SH-SY5Y (cell line): ENCODE data around the gene RFTN1.
A peak's percentile ranks its signal among the peaks of the same experiment; 100 is the strongest.

Source experiments
- GATA2 ChIP-seq: IDR thresholded peaks from 2 replicates; pipeline ENCODE4 v1.6.1; 2011; ENCODE audit warnings: mild to moderate bottlenecking, low read depth, low read length
- GATA3 ChIP-seq: IDR thresholded peaks from 2 replicates; pipeline ENCODE4 v1.6.1; 2011; ENCODE audit warnings: low read depth, mild to moderate bottlenecking, low read length, moderate library complexity

Gene RFTN1

DNA sequence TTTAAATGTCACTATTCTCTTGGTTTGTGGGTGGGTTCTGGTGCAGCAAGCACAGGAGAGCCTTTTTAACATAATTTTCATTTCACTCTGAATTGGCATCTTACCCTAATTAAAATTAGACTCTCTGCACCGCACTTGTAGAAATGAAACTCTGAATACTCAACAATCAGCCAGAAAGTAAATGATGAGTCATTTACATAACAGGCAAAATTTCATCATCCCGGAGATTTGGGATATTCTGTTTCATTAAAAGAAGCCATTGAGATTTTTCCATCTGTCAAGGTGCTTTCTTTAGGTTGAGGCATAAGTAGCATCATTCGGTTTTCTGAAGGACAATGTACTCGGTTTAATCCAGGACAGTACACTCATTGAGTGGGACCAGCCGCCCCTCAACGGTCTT, 111.0 kb downstream of the RFTN1 start:
- TF ChIP-seq GATA3 (no peak), GATA2 (no peak)

GRCh38 chr3:16401273-16401672, 112.2 kb downstream of the RFTN1 start:
- TF ChIP-seq GATA3: no peak
- TF ChIP-seq GATA2: no peak

- no peak for TF ChIP-seq GATA3
- TF ChIP-seq GATA2: no peak
Observed at GRCh38 chr3:16400106-16400931, 113.2 kb downstream of the RFTN1 start.

DNA sequence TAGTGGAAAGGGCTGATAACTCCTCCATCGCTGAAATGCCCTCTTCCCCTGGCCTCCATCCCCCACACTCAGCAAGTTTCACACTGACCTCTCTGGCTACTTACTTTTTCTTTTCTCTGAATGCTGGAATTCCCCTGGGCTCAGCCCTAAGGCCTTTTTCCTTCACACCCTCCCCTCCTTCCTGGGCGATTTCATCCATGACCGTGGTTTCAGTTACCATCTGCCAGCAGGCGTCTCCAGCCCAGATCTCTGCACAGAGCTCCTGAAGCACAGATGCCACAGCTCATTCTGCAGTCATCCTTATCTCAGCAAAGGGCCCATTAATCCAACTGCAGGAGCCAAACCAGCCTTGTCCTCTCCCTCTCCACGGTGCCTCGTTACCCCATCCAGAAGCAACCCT, 114.0 kb downstream of the RFTN1 start:
- TF ChIP-seq GATA3 (no peak), GATA2 (peak; percentile 33; the same call in 1 of the 2 replicates)

DNA sequence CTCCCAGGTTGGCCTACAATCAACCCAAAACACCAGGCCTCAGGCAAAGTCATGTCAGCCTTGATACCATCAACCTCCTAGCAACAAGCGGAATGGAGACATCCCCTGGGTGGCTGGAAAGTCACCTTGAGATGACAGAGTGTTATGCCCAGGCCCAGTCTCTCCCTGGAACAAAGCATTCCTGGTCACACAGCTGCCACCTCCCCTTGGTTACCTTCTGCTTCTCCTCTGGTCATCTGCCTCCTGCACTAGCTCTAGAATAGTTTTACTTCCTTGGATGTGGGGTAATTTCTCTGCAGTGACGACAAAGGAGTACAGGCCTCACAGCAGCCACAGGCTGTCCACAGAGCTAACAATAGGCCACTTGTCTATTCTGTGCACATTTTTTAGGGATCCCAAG, 114.9 kb downstream of the RFTN1 start:
- TF ChIP-seq GATA2 (no peak), GATA3 (no peak)

DNA sequence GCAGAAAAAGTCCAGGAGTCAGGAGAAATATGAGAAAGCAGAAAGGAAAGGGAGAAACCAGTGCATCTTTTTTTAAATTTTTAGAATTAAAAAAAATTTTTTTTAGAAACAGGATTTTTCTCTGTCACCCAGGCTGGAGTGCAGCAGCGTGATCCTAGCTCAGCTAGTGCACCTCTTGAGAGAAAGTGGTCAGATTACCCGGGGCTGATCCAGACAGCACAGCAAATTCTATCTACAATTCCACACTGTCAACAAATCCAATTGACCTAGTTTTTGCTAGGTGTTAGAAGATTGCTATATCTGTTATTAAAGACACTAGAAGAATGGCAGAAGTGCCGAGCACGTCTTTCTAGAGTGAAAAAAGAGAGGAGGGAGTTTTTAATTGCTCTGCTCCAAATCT, 117.3 kb downstream of the RFTN1 start:
- no peak for TF ChIP-seq GATA2
- TF ChIP-seq GATA3: no peak

- no peak for TF ChIP-seq GATA3
- TF ChIP-seq GATA2: no peak
Observed at GRCh38 chr3:16395212-16395611, 118.3 kb downstream of the RFTN1 start.

- TF ChIP-seq GATA3 (no peak), GATA2 (no peak)
Observed at GRCh38 chr3:16394639-16395038, 118.9 kb downstream of the RFTN1 start.

GRCh38 chr3:16392717-16393116, 120.8 kb downstream of the RFTN1 start:
- TF ChIP-seq GATA3 (no peak), GATA2 (no peak; the same call in 1 of the 2 replicates)

GRCh38 chr3:16392065-16392464, 121.4 kb downstream of the RFTN1 start:
- TF ChIP-seq GATA3 (no peak), GATA2 (no peak)

DNA sequence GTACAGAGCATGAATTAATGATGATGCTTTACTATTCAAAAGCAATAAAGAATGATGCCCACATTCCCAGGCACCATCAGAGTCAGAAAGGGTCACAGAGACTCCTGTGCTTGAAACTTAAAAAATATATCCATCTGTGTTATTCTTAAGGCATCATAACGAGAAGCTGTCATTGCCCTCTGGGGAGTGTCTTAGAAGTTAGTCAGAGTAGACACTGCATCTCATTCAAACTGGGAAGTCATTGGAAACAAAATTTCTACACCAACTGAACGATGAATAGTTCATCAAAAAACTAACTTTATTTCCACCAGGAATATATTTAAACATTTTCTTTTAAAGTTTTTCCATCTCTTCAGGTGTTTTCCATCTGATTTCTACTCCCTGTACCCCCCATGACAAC, 122.9 kb downstream of the RFTN1 start:
- no peak for TF ChIP-seq GATA3
- no peak for TF ChIP-seq GATA2

DNA sequence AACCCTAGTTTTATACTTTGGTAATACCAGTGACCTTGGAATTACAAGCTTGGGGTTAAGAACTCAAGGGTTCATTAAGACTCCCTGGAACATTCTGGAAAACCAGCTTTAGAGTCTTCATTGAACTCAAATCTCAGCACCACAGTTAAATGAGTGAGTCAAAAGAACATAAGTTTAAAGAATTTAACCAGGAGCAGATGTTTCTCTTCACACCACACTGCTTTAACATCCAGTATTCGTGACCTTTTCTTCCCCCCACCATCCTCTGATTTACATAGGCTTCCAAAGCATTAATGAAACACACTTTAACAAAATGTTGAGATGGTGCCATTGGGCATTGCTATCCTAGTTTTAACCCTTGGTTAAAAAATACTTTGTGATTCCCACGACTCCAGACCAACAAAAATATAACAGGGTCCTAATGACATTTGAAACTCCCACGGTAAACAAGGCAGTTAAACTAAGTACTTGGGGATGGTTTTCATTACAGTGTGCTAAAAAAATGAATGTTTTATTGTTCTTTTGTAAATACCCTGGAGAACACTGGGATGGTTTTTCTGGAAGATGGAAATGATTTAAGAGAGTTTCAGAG, 124.6 kb downstream of the RFTN1 start:
- TF ChIP-seq GATA3 (no peak), GATA2 (no peak)

GRCh38 chr3:16386561-16386960, 126.9 kb downstream of the RFTN1 start:
- TF ChIP-seq GATA2 (no peak), GATA3 (no peak)

- TF ChIP-seq GATA3: no peak
- TF ChIP-seq GATA2: no peak
Observed at GRCh38 chr3:16385151-16385550, 128.3 kb downstream of the RFTN1 start.

DNA sequence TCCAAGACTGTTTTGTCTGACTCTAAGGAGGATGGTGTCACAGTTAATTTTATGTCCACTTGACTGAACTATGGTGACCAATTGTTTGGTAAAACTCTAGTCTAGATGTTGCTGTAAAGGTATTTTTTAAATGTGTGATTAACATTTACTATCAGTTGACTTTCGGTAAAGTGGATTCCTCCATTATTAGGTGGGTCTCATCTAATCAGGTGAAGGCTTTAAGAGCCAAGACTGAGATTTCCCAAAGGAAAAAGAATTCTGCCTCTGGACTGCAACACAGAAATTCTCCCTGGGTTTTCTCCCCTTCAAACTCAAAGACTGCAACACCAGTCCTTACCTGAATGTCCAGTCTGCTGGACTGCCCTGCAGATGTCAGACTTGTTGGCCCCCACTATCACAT, 129.6 kb downstream of the RFTN1 start:
- TF ChIP-seq GATA2 (no peak), GATA3 (no peak)

DNA sequence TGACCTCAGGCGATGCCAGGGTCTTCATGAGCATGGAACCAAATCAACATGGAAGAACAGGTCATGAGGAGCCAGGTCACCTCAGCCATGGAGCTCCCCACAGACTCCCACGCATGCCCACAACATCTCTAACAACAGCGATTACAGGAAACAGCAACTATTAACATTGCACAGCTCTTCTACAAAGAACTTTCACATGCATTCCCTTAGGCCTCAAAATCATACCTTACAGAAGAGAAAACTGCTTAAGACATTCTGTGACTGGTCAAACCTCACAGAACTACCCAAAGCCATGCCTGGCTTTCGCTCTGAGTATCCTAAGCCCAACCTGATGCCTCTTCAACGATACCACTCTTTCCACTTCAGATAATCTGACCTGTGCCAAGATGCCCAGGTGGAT, 130.7 kb downstream of the RFTN1 start:
- no peak for TF ChIP-seq GATA2
- no peak for TF ChIP-seq GATA3
